ENCODE results near the gene SCAF8. TPM values are rescaled to one million over a fixed set of nuclear protein-coding genes. Genes with fewer than 3 reads are reported as not detected.
A peak's percentile ranks its signal among the peaks of the same experiment; 100 is the strongest.

SCAF8 gene
- total RNA-seq, 5 donors from 2014 or later (not counting 1 experiment from before 2014, with no cell fraction given): 53.1 to 61.1 (median 55.2) TPM

DNA sequence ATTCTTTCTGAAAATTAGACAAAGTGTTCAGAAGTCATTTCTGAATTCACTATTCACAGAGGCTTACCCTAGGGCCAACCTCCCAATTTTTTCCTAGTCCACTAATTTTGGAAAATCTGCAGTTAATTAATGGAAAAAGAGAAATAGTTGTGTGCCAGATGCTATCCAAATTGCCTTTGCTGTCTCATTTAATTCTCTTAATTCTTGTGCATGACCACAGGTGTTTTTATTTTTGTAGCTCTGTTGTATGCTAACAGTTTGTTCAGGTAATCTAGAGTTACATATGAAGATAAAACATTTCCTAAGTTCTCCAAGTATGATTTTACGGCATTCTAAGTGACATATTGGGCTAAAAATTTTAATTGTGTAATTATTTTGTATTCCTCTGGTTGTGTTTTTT lies 96.8 kb downstream of the SCAF8 start:
- Histone ChIP-seq H3K27me3 (replicated peaks in 1 of 2; ENCODE audit: control insufficient read depth in 2 of 2, extremely low read depth in 1 of 2, insufficient read depth in 2 of 2, low read length in 1 of 2) (no peaks in the 10 kb centered on the region), H3K27ac (ENCODE audit: low read length) (no peak overlapping the region), H3K9me3 (no peaks in the 10 kb centered on the region), H3K4me1 (ENCODE audit: control insufficient read depth in 1 of 2, extremely low read depth in 1 of 2, insufficient read depth in 2 of 2, low read length in 2 of 2) (no peaks in the 10 kb centered on the region), H3K4me3 (ENCODE audit: control insufficient read depth in 1 of 2, extremely low read depth in 1 of 2, low read length in 1 of 2) (no peak overlapping the region), H3K36me3 (ENCODE audit: control insufficient read depth in 2 of 2, extremely low read depth in 1 of 2, insufficient read depth in 1 of 2, low read length in 1 of 2) (peaks cover 10 to 56% of the 10 kb centered on the region in 2 donors)
- POLR2A ChIA-PET: no interaction called here
- no peaks in the 10 kb centered on the region for H3K9me3 Mint-ChIP-seq
- H3K27me3 Mint-ChIP-seq: no peaks in the 10 kb centered on the region
- ATAC-seq (replicated peaks in 1 of 4) (no peak), DNase-seq (no peak)
- peaks cover 53% of the 10 kb centered on the region for H3K36me3 Mint-ChIP-seq
- H3K4me1 Mint-ChIP-seq: peaks cover 24 to 31% (median 31%) of the 10 kb centered on the region in 3 donors
- no CpG with 5 or more reads among the region's 1 CpG for WGBS (ENCODE audit: insufficient coverage)
- CTCF ChIA-PET: interaction anchor here (0.5 to 0.9 kb wide), 6 partner anchors 8 to 165 kb away, joined by 3 read pairs; no protein-coding TSS in a partner anchor
- no peak overlapping the region for H3K4me3 Mint-ChIP-seq
- H3K27ac Mint-ChIP-seq: peak overlapping the region in 1 of 2 donors; percentile 11

DNA sequence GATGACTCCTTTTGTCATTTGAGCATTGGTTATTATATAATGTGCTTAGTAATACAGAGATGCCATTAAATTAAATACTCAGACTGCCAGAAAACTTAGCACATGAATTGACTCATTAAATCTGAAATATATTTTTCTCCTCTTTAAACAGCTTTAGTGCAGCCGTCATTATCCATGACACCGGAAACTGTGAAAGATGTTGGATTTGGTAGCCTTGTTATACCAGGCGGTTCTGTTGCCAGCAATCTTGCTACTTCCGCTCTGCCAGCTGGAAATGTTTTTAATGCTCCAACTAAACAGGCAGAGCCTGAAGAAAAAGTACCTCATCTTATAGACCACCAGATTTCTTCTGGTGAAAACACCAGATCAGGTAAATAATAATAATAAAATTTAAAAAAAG lies 97.6 kb downstream of the SCAF8 start:
- DNase-seq: no peak
- no peaks in the 10 kb centered on the region for H3K27me3 ChIP-seq (replicated peaks in 1 of 2; ENCODE audit: control insufficient read depth in 2 of 2, extremely low read depth in 1 of 2, insufficient read depth in 2 of 2, low read length in 1 of 2)
- no peaks in the 10 kb centered on the region for H3K9me3 ChIP-seq
- Mint-ChIP-seq H3K27ac (no peak overlapping the region), H3K27me3 (no peaks in the 10 kb centered on the region), H3K9me3 (no peaks in the 10 kb centered on the region), H3K4me1 (peaks cover 29 to 37% (median 31%) of the 10 kb centered on the region in 3 donors), H3K4me3 (no peak overlapping the region), H3K36me3 (peaks cover 53% of the 10 kb centered on the region)
- no peak overlapping the region for H3K27ac ChIP-seq (ENCODE audit: low read length)
- no peaks in the 10 kb centered on the region for H3K4me1 ChIP-seq (ENCODE audit: control insufficient read depth in 1 of 2, extremely low read depth in 1 of 2, insufficient read depth in 2 of 2, low read length in 2 of 2)
- H3K4me3 ChIP-seq (ENCODE audit: control insufficient read depth in 1 of 2, extremely low read depth in 1 of 2, low read length in 1 of 2): no peak overlapping the region
- no CpG with 5 or more reads among the region's 4 CpGs for WGBS (ENCODE audit: insufficient coverage)
- peaks cover 10 to 49% of the 10 kb centered on the region in 2 donors for H3K36me3 ChIP-seq (ENCODE audit: control insufficient read depth in 2 of 2, extremely low read depth in 1 of 2, insufficient read depth in 1 of 2, low read length in 1 of 2)
- ChIA-PET CTCF (interaction anchor here in 1 of 2 donors (0.5 to 0.7 kb wide), 2 partner anchors 21 to 158 kb away, joined by 3 read pairs; no protein-coding TSS in a partner anchor), POLR2A (no interaction called here)
- no peak for ATAC-seq (replicated peaks in 1 of 4)

DNA sequence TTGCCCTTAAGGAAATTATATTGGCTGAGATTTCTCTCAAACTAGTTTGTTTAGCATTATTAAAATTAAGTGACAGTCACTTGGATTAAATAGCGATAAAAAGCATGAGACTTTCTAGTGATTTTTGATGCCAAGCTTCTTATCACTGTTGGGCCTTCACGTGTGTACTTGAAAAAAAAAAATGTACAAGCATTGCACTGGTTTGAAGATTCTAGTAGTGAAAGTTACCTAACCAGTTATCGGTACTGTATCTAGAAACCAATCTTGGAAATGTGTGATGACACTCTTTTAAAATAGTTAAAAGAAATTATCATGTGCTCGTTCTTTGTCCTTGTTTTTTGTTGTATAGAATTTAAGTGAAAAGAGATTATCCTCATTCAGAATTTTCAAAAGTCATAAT lies 102.1 kb downstream of the SCAF8 start:
- Mint-ChIP-seq H3K4me1 (peaks cover 26 to 44% (median 43%) of the 10 kb centered on the region in 3 donors), H3K27ac (no peak overlapping the region), H3K27me3 (no peaks in the 10 kb centered on the region), H3K36me3 (peaks cover 37% of the 10 kb centered on the region), H3K9me3 (no peaks in the 10 kb centered on the region), H3K4me3 (no peak overlapping the region)
- ChIA-PET CTCF (interaction anchor here in 1 of 2 donors (0.6 kb wide), 1 partner anchor 464 kb away, joined by 5 read pairs; no protein-coding TSS in a partner anchor), POLR2A (no interaction called here)
- WGBS (ENCODE audit: insufficient coverage): 100% methylated on average over 2 of the region's 4 CpGs
- no peaks in the 10 kb centered on the region for H3K4me1 ChIP-seq (ENCODE audit: control insufficient read depth in 1 of 2, extremely low read depth in 1 of 2, insufficient read depth in 2 of 2, low read length in 2 of 2)
- no peak overlapping the region for H3K4me3 ChIP-seq (ENCODE audit: control insufficient read depth in 1 of 2, extremely low read depth in 1 of 2, low read length in 1 of 2)
- no peak overlapping the region for H3K27ac ChIP-seq (ENCODE audit: low read length)
- DNase-seq (no peak), ATAC-seq (replicated peaks in 1 of 4) (no peak)
- no peaks in the 10 kb centered on the region for H3K9me3 ChIP-seq
- H3K27me3 ChIP-seq (replicated peaks in 1 of 2; ENCODE audit: control insufficient read depth in 2 of 2, extremely low read depth in 1 of 2, insufficient read depth in 2 of 2, low read length in 1 of 2): no peaks in the 10 kb centered on the region
- peaks cover 4 to 30% of the 10 kb centered on the region in 2 donors for H3K36me3 ChIP-seq (ENCODE audit: control insufficient read depth in 2 of 2, extremely low read depth in 1 of 2, insufficient read depth in 1 of 2, low read length in 1 of 2)

DNA sequence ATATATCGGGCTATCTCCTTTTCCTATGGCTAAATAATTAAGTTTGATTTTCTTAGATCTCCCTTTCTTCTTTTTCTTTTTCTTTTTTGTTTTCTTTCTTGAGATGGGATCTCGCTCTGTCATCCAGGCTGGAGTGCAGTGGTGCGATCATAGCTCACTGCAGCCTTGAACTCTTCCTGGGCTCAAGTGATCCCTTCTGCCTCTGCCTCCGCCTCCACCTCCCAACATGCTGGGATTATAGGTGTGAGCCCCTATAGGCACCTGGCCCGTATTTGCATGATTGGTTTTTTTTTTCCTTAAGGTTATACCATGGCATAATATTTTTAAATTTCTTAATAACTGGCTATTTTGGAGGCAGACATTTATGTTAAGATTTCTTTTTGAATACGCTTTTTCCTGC lies 106.3 kb downstream of the SCAF8 start:
- no peak for DNase-seq
- WGBS (ENCODE audit: insufficient coverage): no CpG with 5 or more reads among the region's 6 CpGs
- Mint-ChIP-seq H3K36me3 (peaks cover 19% of the 10 kb centered on the region), H3K27ac (no peak overlapping the region), H3K9me3 (no peaks in the 10 kb centered on the region), H3K4me3 (no peak overlapping the region), H3K4me1 (peaks cover 20 to 42% (median 39%) of the 10 kb centered on the region in 3 donors), H3K27me3 (no peaks in the 10 kb centered on the region)
- H3K4me1 ChIP-seq (ENCODE audit: control insufficient read depth in 1 of 2, extremely low read depth in 1 of 2, insufficient read depth in 2 of 2, low read length in 2 of 2): no peaks in the 10 kb centered on the region
- H3K36me3 ChIP-seq (ENCODE audit: control insufficient read depth in 2 of 2, extremely low read depth in 1 of 2, insufficient read depth in 1 of 2, low read length in 1 of 2): peaks cover 0 to 7% of the 10 kb centered on the region in 2 donors
- no peaks in the 10 kb centered on the region for H3K9me3 ChIP-seq
- ATAC-seq (replicated peaks in 1 of 4): no peak
- no peaks in the 10 kb centered on the region for H3K27me3 ChIP-seq (replicated peaks in 1 of 2; ENCODE audit: control insufficient read depth in 2 of 2, extremely low read depth in 1 of 2, insufficient read depth in 2 of 2, low read length in 1 of 2)
- no peak overlapping the region for H3K27ac ChIP-seq (ENCODE audit: low read length)
- POLR2A ChIA-PET: no interaction called here
- H3K4me3 ChIP-seq (ENCODE audit: control insufficient read depth in 1 of 2, extremely low read depth in 1 of 2, low read length in 1 of 2): no peak overlapping the region
- CTCF ChIA-PET: interaction anchor here in 1 of 2 donors (1.1 to 1.4 kb wide), 2 partner anchors 34 to 164 kb away, joined by 3 to 5 read pairs; no protein-coding TSS in a partner anchor

DNA sequence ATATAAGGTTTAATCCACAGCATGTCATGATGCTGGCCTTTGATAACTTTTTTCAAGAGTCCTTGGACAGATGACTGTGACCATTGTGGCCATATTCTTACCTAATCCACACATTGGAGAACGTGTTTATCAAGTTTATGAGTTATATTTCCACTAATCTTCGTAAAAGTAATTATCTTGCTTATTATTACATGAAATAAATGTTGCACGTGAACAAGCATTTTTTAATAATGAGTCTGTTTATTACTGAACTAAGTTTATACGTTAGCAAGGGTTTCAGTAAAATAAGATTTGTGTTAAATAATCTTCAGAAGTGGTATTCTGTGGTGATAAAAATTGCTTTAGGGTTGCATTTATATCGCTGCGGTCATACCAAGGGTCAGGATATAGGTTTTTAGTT lies 107.1 kb downstream of the SCAF8 start:
- Mint-ChIP-seq H3K9me3 (no peaks in the 10 kb centered on the region), H3K4me1 (peaks cover 24 to 41% (median 38%) of the 10 kb centered on the region in 3 donors), H3K4me3 (no peak overlapping the region), H3K36me3 (peaks cover 22% of the 10 kb centered on the region), H3K27me3 (no peaks in the 10 kb centered on the region), H3K27ac (no peak overlapping the region)
- no peaks in the 10 kb centered on the region for H3K4me1 ChIP-seq (ENCODE audit: control insufficient read depth in 1 of 2, extremely low read depth in 1 of 2, insufficient read depth in 2 of 2, low read length in 2 of 2)
- CTCF ChIA-PET: no interaction called here
- H3K27me3 ChIP-seq (replicated peaks in 1 of 2; ENCODE audit: control insufficient read depth in 2 of 2, extremely low read depth in 1 of 2, insufficient read depth in 2 of 2, low read length in 1 of 2): no peaks in the 10 kb centered on the region
- peaks cover 0 to 7% of the 10 kb centered on the region in 2 donors for H3K36me3 ChIP-seq (ENCODE audit: control insufficient read depth in 2 of 2, extremely low read depth in 1 of 2, insufficient read depth in 1 of 2, low read length in 1 of 2)
- ATAC-seq (replicated peaks in 1 of 4): no peak
- no peaks in the 10 kb centered on the region for H3K9me3 ChIP-seq
- no peak overlapping the region for H3K4me3 ChIP-seq (ENCODE audit: control insufficient read depth in 1 of 2, extremely low read depth in 1 of 2, low read length in 1 of 2)
- WGBS (ENCODE audit: insufficient coverage): 100% methylated on average over 1 of the region's 6 CpGs
- no peak overlapping the region for H3K27ac ChIP-seq (ENCODE audit: low read length)
- POLR2A ChIA-PET: no interaction called here
- no peak for DNase-seq

DNA sequence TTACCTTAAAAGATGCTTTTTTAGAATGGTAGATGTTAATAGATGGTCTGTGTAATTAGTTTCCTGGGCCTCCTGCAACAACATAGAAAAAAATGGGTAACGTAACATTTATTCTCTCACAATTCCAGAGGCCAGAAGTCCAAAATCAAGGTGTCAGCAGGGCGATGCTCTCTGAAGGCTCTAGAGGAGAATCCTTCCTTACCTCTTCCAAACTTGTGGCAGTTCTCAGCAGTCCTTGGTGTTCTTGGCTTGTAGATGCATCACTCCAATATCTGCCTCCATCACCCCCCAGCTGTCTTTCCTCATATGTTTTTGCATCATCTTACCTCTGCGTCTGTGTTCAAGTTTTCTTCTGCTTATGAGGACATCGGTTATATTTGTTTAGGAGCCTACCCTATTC lies 107.9 kb downstream of the SCAF8 start:
- Histone ChIP-seq H3K27ac (ENCODE audit: low read length) (no peak overlapping the region), H3K9me3 (no peaks in the 10 kb centered on the region), H3K4me1 (ENCODE audit: control insufficient read depth in 1 of 2, extremely low read depth in 1 of 2, insufficient read depth in 2 of 2, low read length in 2 of 2) (no peaks in the 10 kb centered on the region), H3K27me3 (replicated peaks in 1 of 2; ENCODE audit: control insufficient read depth in 2 of 2, extremely low read depth in 1 of 2, insufficient read depth in 2 of 2, low read length in 1 of 2) (no peaks in the 10 kb centered on the region), H3K4me3 (ENCODE audit: control insufficient read depth in 1 of 2, extremely low read depth in 1 of 2, low read length in 1 of 2) (no peak overlapping the region), H3K36me3 (ENCODE audit: control insufficient read depth in 2 of 2, extremely low read depth in 1 of 2, insufficient read depth in 1 of 2, low read length in 1 of 2) (peaks cover 0 to 7% of the 10 kb centered on the region in 2 donors)
- ATAC-seq (replicated peaks in 1 of 4) (no peak), DNase-seq (no peak)
- ChIA-PET POLR2A (no interaction called here), CTCF (no interaction called here)
- Mint-ChIP-seq H3K27ac (no peak overlapping the region), H3K9me3 (no peaks in the 10 kb centered on the region), H3K4me3 (no peak overlapping the region), H3K4me1 (peaks cover 27 to 41% (median 38%) of the 10 kb centered on the region in 3 donors), H3K36me3 (peaks cover 23% of the 10 kb centered on the region), H3K27me3 (no peaks in the 10 kb centered on the region)
- WGBS (ENCODE audit: insufficient coverage): 100% methylated on average over 2 of the region's 4 CpGs
